Spleen (tissue), 7 donors: ENCODE measurements around the gene MLXIP.

ENCODE experiments used
- POLR2A ChIP-seq, 3 donors: fragments of 450-650 bp; IDR thresholded peaks; one replicate each; pipeline ENCODE4 v1.5.1; 2017; ENCODE audit warnings: antibody characterized with exemption in 3 of 3, mild to moderate bottlenecking in 1 of 3
- TF ChIP-seq, protein P1 (sequence below), 11 experiments: fragments of 200-600 bp in 7 of 11; fragments of 450-650 bp in 4 of 11; sonication (generic) in 4 of 11; IDR thresholded peaks in 8 of 11; conservative IDR thresholded peaks in 3 of 11; 1 replicate in 7 of 11; 2 replicates in 4 of 11; pipeline versions ENCODE4 v1.4.0 to v1.8.0; 2016 to 2021; ENCODE audit warnings: antibody characterized with exemption in 11 of 11, inconsistent platforms in 4 of 11, mild to moderate bottlenecking in 1 of 11
- donor health status: DM: no; HTN: no; CAD: no; lungs with moderate emphysema.
- donor health status: DM: no; HTN: no; CAD: no.
- donor health status: DM: no; HTN: no; CAD: no.

DNA sequence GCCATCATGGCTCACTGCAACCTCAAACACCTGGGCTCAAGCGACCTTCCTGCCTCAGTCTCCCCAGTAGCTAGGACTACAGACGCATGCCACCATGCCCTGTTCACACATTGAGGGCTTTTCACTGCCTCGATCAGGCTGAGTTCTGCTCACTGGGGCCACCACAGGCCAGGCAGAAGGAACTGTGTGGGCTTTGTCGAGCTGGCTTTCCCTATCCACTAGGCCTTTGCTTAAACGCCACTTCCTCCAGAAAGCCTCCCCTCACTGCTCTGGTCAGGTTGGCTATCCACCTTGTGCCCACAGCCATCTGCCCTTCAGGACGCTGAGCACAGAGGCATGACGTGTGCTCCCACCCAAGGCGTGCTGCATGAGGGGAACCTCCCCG lies 45.2 kb downstream of the MLXIP start:
- TF ChIP-seq, protein P1, sequence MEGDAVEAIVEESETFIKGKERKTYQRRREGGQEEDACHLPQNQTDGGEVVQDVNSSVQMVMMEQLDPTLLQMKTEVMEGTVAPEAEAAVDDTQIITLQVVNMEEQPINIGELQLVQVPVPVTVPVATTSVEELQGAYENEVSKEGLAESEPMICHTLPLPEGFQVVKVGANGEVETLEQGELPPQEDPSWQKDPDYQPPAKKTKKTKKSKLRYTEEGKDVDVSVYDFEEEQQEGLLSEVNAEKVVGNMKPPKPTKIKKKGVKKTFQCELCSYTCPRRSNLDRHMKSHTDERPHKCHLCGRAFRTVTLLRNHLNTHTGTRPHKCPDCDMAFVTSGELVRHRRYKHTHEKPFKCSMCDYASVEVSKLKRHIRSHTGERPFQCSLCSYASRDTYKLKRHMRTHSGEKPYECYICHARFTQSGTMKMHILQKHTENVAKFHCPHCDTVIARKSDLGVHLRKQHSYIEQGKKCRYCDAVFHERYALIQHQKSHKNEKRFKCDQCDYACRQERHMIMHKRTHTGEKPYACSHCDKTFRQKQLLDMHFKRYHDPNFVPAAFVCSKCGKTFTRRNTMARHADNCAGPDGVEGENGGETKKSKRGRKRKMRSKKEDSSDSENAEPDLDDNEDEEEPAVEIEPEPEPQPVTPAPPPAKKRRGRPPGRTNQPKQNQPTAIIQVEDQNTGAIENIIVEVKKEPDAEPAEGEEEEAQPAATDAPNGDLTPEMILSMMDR (IDR thresholded peaks at IDR 0.05 in 8 of 11, conservative IDR thresholded peaks at IDR 0.05 in 3 of 11) = no peak
- no peak for TF ChIP-seq POLR2A (IDR thresholded peaks at IDR 0.05)
